Activated naive CD4-positive, alpha-beta T cell treated with anti-CD3 and anti-CD28 coated beads, Interleukin-2, amount 10 ng/mL, durations not matched to agents 7 days and 5 days (primary cell): Measurements from ENCODE around the gene TRA2B.
A peak's percentile ranks its signal among the peaks of the same experiment; 100 is the strongest.
"Not testable (repeated sequence)": the region's sequence is repeated elsewhere in the genome, so short reads cannot be mapped to it uniquely, and the experiment has no call there.

ENCODE experiments used
- CTCF ChIA-PET: fragments of 350-600 bp; sonication (Branson Sonifier 250); formaldehyde crosslinking; loops from one replicate; lab custom pipeline; 2021; ENCODE audit warnings: antibody characterized with exemption; lab: Charles Lee
- DNase-seq: peaks from one replicate; pipeline ENCODE4 v3.0.0-alpha.2; 2020
- H3K27ac Mint-ChIP-seq: one replicate; pipeline ENCODE4 v1.8.0; 2021; ENCODE audit warnings: mild to moderate bottlenecking, moderate library complexity, mixed read lengths
- H3K27me3 Mint-ChIP-seq: one replicate; pipeline ENCODE4 v1.8.0; 2021; ENCODE audit warnings: mild to moderate bottlenecking, mixed read lengths
- H3K36me3 Mint-ChIP-seq: one replicate; pipeline ENCODE4 v1.8.0; 2021; ENCODE audit warnings: mixed read lengths
- H3K4me1 Mint-ChIP-seq: one replicate; pipeline ENCODE4 v1.8.0; 2021; ENCODE audit warnings: mixed read lengths
- H3K4me3 Mint-ChIP-seq: one replicate; pipeline ENCODE4 v1.8.0; 2021; ENCODE audit warnings: mild to moderate bottlenecking, moderate library complexity, mixed read lengths
- H3K9me3 Mint-ChIP-seq: one replicate; pipeline ENCODE4 v1.8.0; 2021; ENCODE audit warnings: mixed read lengths

Gene TRA2B

GRCh38 chr3:185911076-185911448, 26.8 kb downstream of the TRA2B start:
- DNase-seq, H3K4me3 Mint-ChIP-seq, H3K27ac Mint-ChIP-seq, H3K4me1 Mint-ChIP-seq, H3K9me3 Mint-ChIP-seq, H3K27me3 Mint-ChIP-seq: not testable (repeated sequence)
- H3K36me3 Mint-ChIP-seq = peaks cover 26% of the 10 kb centered on the region
- CTCF ChIA-PET = interaction anchor here (2.9 kb wide), 1 partner anchor 32 kb away, joined by 9 read pairs; no protein-coding TSS in a partner anchor

GRCh38 chr3:185910322-185911075, 27.3 kb downstream of the TRA2B start:
- Mint-ChIP-seq H3K27ac (peak overlapping the region; percentile 3), H3K36me3 (peaks cover 21% of the 10 kb centered on the region)
- CTCF ChIA-PET, H3K9me3 Mint-ChIP-seq, H3K27me3 Mint-ChIP-seq, H3K4me3 Mint-ChIP-seq, DNase-seq, H3K4me1 Mint-ChIP-seq: not testable (repeated sequence)

DNA sequence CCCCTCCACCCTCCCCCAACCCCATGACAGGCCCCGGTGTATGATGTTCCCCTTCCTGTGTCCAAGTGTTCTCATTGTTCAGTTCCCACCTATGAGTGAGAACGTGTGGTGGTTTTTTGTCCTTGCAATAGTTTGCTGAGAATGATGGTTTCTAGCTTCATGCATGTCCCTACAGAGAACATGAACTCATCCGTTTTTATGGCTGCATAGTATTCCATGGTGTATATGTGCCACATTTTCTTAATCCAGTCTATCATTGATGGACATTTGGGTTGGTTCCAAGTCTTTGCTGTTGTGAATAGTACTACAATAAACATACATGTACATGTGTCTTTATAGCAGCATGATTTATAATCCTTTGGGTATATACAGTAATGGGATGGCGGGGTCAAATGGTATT, 27.9 kb downstream of the TRA2B start:
- DNase-seq, H3K4me3 Mint-ChIP-seq, H3K9me3 Mint-ChIP-seq, H3K27me3 Mint-ChIP-seq, H3K27ac Mint-ChIP-seq, H3K4me1 Mint-ChIP-seq, CTCF ChIA-PET: not testable (repeated sequence)
- H3K36me3 Mint-ChIP-seq = peaks cover 17% of the 10 kb centered on the region

GRCh38 chr3:185900228-185900627, 37.6 kb downstream of the TRA2B start:
- H3K4me3 Mint-ChIP-seq = no peak overlapping the region
- CTCF ChIA-PET = no interaction called here
- peaks cover 11% of the 10 kb centered on the region for H3K27me3 Mint-ChIP-seq
- H3K9me3 Mint-ChIP-seq = no peaks in the 10 kb centered on the region
- H3K36me3 Mint-ChIP-seq = no peaks in the 10 kb centered on the region
- H3K27ac Mint-ChIP-seq = no peak overlapping the region
- DNase-seq = no peak
- no peaks in the 10 kb centered on the region for H3K4me1 Mint-ChIP-seq

- no peaks in the 10 kb centered on the region for H3K9me3 Mint-ChIP-seq
- peaks cover 7% of the 10 kb centered on the region for H3K27me3 Mint-ChIP-seq
- CTCF ChIA-PET = no interaction called here
- no peaks in the 10 kb centered on the region for H3K4me1 Mint-ChIP-seq
- H3K36me3 Mint-ChIP-seq = no peaks in the 10 kb centered on the region
- no peak overlapping the region for H3K27ac Mint-ChIP-seq
- no peak overlapping the region for H3K4me3 Mint-ChIP-seq
- no peak for DNase-seq
These were observed 41.2 kb downstream of the TRA2B start for GRCh38 chr3:185896636-185897035.

DNA sequence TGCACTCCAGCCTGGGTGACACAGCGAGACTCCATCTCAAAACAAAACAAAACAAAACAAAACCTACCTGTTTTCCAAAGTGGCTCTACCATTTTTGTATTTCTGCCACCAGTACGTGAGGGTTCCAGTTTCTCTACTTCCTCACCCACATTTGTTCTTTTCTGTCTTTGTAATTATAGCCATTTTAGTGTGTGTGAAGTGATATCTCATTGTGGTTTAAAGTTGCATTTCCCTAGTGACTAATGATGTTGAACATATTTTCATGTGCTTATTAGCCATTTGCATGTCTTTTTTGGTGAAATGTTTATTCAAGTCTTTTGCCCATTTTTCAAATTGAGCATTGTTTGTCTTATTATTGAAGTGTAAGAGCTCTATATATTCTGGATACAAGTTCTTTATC, 50.7 kb downstream of the TRA2B start:
- Mint-ChIP-seq H3K4me3 (no peak overlapping the region), H3K36me3 (no peaks in the 10 kb centered on the region), H3K4me1 (no peaks in the 10 kb centered on the region), H3K27ac (no peak overlapping the region), H3K27me3 (peaks cover 5% of the 10 kb centered on the region), H3K9me3 (no peaks in the 10 kb centered on the region)
- CTCF ChIA-PET = no interaction called here
- no peak for DNase-seq

GRCh38 chr3:185884641-185885040, 53.2 kb downstream of the TRA2B start:
- H3K27me3 Mint-ChIP-seq = peaks cover 4% of the 10 kb centered on the region
- H3K4me3 Mint-ChIP-seq = no peak overlapping the region
- CTCF ChIA-PET = no interaction called here
- DNase-seq = no peak
- no peaks in the 10 kb centered on the region for H3K36me3 Mint-ChIP-seq
- H3K4me1 Mint-ChIP-seq = no peaks in the 10 kb centered on the region
- no peak overlapping the region for H3K27ac Mint-ChIP-seq
- no peaks in the 10 kb centered on the region for H3K9me3 Mint-ChIP-seq

GRCh38 chr3:185881926-185882325, 55.9 kb downstream of the TRA2B start:
- Mint-ChIP-seq H3K27ac (no peak overlapping the region), H3K9me3 (no peaks in the 10 kb centered on the region), H3K27me3 (peaks cover 8% of the 10 kb centered on the region), H3K4me3 (no peak overlapping the region), H3K4me1 (no peaks in the 10 kb centered on the region), H3K36me3 (no peaks in the 10 kb centered on the region)
- CTCF ChIA-PET = no interaction called here
- DNase-seq = no peak

- DNase-seq = no peak
- Mint-ChIP-seq H3K27ac (no peak overlapping the region), H3K9me3 (no peaks in the 10 kb centered on the region), H3K4me1 (no peaks in the 10 kb centered on the region), H3K27me3 (peaks cover 8% of the 10 kb centered on the region), H3K36me3 (no peaks in the 10 kb centered on the region), H3K4me3 (no peak overlapping the region)
- CTCF ChIA-PET = no interaction called here
These were observed 57.2 kb downstream of the TRA2B start for GRCh38 chr3:185880600-185880999.

- Mint-ChIP-seq H3K27me3 (peaks cover 8% of the 10 kb centered on the region), H3K36me3 (no peaks in the 10 kb centered on the region), H3K27ac (no peak overlapping the region), H3K9me3 (no peaks in the 10 kb centered on the region), H3K4me1 (no peaks in the 10 kb centered on the region), H3K4me3 (no peak overlapping the region)
- no peak for DNase-seq
- CTCF ChIA-PET = no interaction called here
These were observed 58.9 kb downstream of the TRA2B start for GRCh38 chr3:185878920-185879319.

GRCh38 chr3:185874119-185874518, 63.7 kb downstream of the TRA2B start:
- no peak overlapping the region for H3K27ac Mint-ChIP-seq
- CTCF ChIA-PET = interaction anchor here (0.8 to 1.0 kb wide), 2 partner anchors 69 to 106 kb away, joined by 3 read pairs; no protein-coding TSS in a partner anchor
- no peaks in the 10 kb centered on the region for H3K36me3 Mint-ChIP-seq
- H3K4me3 Mint-ChIP-seq = no peak overlapping the region
- H3K9me3 Mint-ChIP-seq = no peaks in the 10 kb centered on the region
- no peaks in the 10 kb centered on the region for H3K4me1 Mint-ChIP-seq
- no peak for DNase-seq
- H3K27me3 Mint-ChIP-seq = peaks cover 7% of the 10 kb centered on the region

GRCh38 chr3:185867650-185868049, 70.2 kb downstream of the TRA2B start:
- no peaks in the 10 kb centered on the region for H3K4me1 Mint-ChIP-seq
- no peaks in the 10 kb centered on the region for H3K36me3 Mint-ChIP-seq
- H3K9me3 Mint-ChIP-seq = no peaks in the 10 kb centered on the region
- no peak overlapping the region for H3K4me3 Mint-ChIP-seq
- no peak for DNase-seq
- no peak overlapping the region for H3K27ac Mint-ChIP-seq
- H3K27me3 Mint-ChIP-seq = peaks cover 19% of the 10 kb centered on the region
- CTCF ChIA-PET = no interaction called here

DNA sequence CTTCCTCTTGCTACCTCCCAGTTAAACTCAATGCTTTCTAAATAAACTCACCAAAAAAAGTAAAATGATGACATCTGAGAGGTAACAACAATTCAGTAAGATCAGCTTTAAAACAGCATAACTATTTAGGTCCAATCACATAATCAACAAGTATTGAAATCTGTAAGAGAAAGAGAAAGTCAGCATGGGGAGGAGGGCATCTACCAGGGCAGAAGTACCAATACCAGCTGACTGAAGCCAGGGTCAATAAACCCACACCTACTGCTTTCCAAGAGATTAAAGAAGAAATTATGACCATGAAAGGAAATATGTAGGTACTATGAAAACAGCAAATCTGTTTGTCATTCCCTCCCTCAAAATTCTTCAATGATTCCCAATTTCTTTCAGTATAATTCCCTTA, 70.8 kb downstream of the TRA2B start:
- Mint-ChIP-seq H3K4me1 (no peaks in the 10 kb centered on the region), H3K9me3 (no peaks in the 10 kb centered on the region), H3K27ac (no peak overlapping the region), H3K27me3 (peaks cover 19% of the 10 kb centered on the region), H3K4me3 (no peak overlapping the region), H3K36me3 (no peaks in the 10 kb centered on the region)
- CTCF ChIA-PET = no interaction called here
- DNase-seq = no peak

GRCh38 chr3:185866555-185866954, 71.3 kb downstream of the TRA2B start:
- Mint-ChIP-seq H3K27me3 (peaks cover 19% of the 10 kb centered on the region), H3K27ac (no peak overlapping the region), H3K9me3 (no peaks in the 10 kb centered on the region), H3K4me3 (no peak overlapping the region), H3K4me1 (no peaks in the 10 kb centered on the region), H3K36me3 (no peaks in the 10 kb centered on the region)
- CTCF ChIA-PET = no interaction called here
- DNase-seq = no peak
